OCI-LY1 (cell line): ENCODE measurements around the gene C13orf46.

Source experiments
- EZH2 ChIP-seq: fragments of 200-600 bp; sonication (generic), shearing (Covaris generic); IDR thresholded peaks from 2 replicates; pipeline ENCODE4 v1.8.0; 2017; ENCODE audit warnings: borderline replicate concordance, mixed run types, mild to moderate bottlenecking, antibody characterized with exemption, low read length, moderate library complexity, mixed read lengths
- TF ChIP-seq, protein P1 (sequence below): fragments of 200-600 bp; sonication (generic), shearing (Covaris generic); IDR thresholded peaks from 2 replicates; pipeline ENCODE4 v1.5.1; 2017; ENCODE audit warnings: mild to moderate bottlenecking, antibody characterized with exemption, low read length, moderate library complexity, mixed read lengths

DNA sequence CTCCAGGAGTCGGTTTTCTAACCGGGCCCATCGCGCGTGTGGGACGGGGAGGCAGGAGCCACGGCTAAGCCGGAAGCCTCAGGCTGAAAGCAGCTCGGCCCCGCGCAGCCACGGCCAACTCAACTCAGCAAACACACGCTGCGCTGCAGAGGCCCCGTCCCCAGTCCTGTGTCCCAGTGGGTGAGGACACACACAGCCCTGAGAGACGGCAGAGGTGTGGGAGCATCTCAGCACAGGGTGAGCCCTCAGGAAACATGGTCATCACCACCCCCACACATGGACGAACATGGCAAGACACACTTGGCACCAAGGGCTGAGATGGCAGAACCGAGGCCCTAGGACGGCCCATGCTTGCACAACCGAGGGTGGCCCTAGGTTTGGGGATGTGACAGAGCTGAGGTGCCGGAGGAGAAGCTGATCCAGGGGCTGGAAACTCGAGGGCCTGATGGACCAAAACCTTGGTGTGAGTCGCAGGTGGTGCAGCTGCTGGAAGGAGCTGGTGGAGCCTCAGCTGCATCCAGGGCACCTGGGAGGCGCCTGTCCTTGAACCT is 29.0 kb upstream of the C13orf46 start:
- TF ChIP-seq, protein P1, sequence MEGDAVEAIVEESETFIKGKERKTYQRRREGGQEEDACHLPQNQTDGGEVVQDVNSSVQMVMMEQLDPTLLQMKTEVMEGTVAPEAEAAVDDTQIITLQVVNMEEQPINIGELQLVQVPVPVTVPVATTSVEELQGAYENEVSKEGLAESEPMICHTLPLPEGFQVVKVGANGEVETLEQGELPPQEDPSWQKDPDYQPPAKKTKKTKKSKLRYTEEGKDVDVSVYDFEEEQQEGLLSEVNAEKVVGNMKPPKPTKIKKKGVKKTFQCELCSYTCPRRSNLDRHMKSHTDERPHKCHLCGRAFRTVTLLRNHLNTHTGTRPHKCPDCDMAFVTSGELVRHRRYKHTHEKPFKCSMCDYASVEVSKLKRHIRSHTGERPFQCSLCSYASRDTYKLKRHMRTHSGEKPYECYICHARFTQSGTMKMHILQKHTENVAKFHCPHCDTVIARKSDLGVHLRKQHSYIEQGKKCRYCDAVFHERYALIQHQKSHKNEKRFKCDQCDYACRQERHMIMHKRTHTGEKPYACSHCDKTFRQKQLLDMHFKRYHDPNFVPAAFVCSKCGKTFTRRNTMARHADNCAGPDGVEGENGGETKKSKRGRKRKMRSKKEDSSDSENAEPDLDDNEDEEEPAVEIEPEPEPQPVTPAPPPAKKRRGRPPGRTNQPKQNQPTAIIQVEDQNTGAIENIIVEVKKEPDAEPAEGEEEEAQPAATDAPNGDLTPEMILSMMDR = no peak
- no peak for TF ChIP-seq EZH2
